Stimulated activated naive B cell treated with anti-CD40 and anti-IgM and Interleukin-4, amounts not matched to agents 10 μg/mL and 1 μg/mL and 100 μg/mL, for 72 hours (primary cell): ENCODE data around the gene SMAP2.

Experiments used
- ATAC-seq, 2 donors: fragments of 150-1000 bp; cut with Tn5 transposase; replicated peaks; 2 replicates each; pipeline ENCODE4 v1.10.0; 2021; ENCODE audit warnings: moderate library complexity in 1 of 2
- DNase-seq: peaks from one replicate; pipeline ENCODE4 v3.0.0; 2021
- H3K27ac Mint-ChIP-seq: one replicate; pipeline ENCODE4 v1.8.0; 2022; ENCODE audit warnings: mild to moderate bottlenecking, mixed read lengths
- H3K27me3 Mint-ChIP-seq, 2 donors: one replicate each; pipeline ENCODE4 v1.8.0; 2022; ENCODE audit warnings: mixed read lengths in 2 of 2
- H3K36me3 Mint-ChIP-seq, 2 donors: one replicate each; pipeline ENCODE4 v1.8.0; 2022; ENCODE audit warnings: mixed read lengths in 2 of 2, mild to moderate bottlenecking in 1 of 2
- H3K4me1 Mint-ChIP-seq, 2 donors: one replicate each; pipeline ENCODE4 v1.8.0; 2022; ENCODE audit warnings: mixed read lengths in 2 of 2, mild to moderate bottlenecking in 1 of 2
- H3K4me3 Mint-ChIP-seq, 2 donors: one replicate each; pipeline ENCODE4 v1.8.0; 2022; ENCODE audit warnings: mild to moderate bottlenecking in 2 of 2, mixed read lengths in 2 of 2, moderate library complexity in 1 of 2
- H3K9me3 Mint-ChIP-seq, 2 donors: one replicate each; pipeline ENCODE4 v1.8.0; 2022; ENCODE audit warnings: mixed read lengths in 2 of 2, mild to moderate bottlenecking in 1 of 2

The SMAP2 gene

GRCh38 chr1:40390857-40391256, 17.3 kb downstream of the SMAP2 start:
- H3K4me1 Mint-ChIP-seq: peaks cover 63 to 85% of the 10 kb centered on the region in 2 donors
- H3K27me3 Mint-ChIP-seq: no peaks in the 10 kb centered on the region
- H3K36me3 Mint-ChIP-seq: peaks cover 45 to 57% of the 10 kb centered on the region in 2 donors
- H3K4me3 Mint-ChIP-seq: no peak overlapping the region
- DNase-seq: no peak
- peak overlapping the region; percentile 99 for H3K27ac Mint-ChIP-seq
- H3K9me3 Mint-ChIP-seq: peaks cover 0 to 5% of the 10 kb centered on the region in 2 donors
- no peak for ATAC-seq

GRCh38 chr1:40391688-40392145, 18.2 kb downstream of the SMAP2 start:
- H3K27me3 Mint-ChIP-seq: no peaks in the 10 kb centered on the region
- peak overlapping the region; percentile 16 to 47 for H3K4me3 Mint-ChIP-seq
- peaks cover 63 to 88% of the 10 kb centered on the region in 2 donors for H3K4me1 Mint-ChIP-seq
- H3K9me3 Mint-ChIP-seq: peaks cover 0 to 5% of the 10 kb centered on the region in 2 donors
- DNase-seq (no peak), ATAC-seq (peak; percentile 40 to 41)
- peaks cover 42 to 53% of the 10 kb centered on the region in 2 donors for H3K36me3 Mint-ChIP-seq
- peak overlapping the region; percentile 99 for H3K27ac Mint-ChIP-seq

- Mint-ChIP-seq H3K9me3 (peaks cover 0 to 5% of the 10 kb centered on the region in 2 donors), H3K27me3 (no peaks in the 10 kb centered on the region), H3K4me3 (peak overlapping the region in 1 of 2 donors; percentile 19), H3K36me3 (peaks cover 43 to 55% of the 10 kb centered on the region in 2 donors), H3K4me1 (peaks cover 61 to 93% of the 10 kb centered on the region in 2 donors), H3K27ac (peak overlapping the region; percentile 99)
- ATAC-seq (no peak), DNase-seq (no peak)
Observed at GRCh38 chr1:40392221-40392620, 18.7 kb downstream of the SMAP2 start.

- peaks cover 0 to 5% of the 10 kb centered on the region in 2 donors for H3K9me3 Mint-ChIP-seq
- peak overlapping the region; percentile 38 to 43 for H3K4me3 Mint-ChIP-seq
- ATAC-seq: peak in 1 of 2 donors; percentile 20
- no peak for DNase-seq
- H3K27me3 Mint-ChIP-seq: no peaks in the 10 kb centered on the region
- H3K27ac Mint-ChIP-seq: peak overlapping the region; percentile 86
- H3K4me1 Mint-ChIP-seq: peaks cover 65 to 97% of the 10 kb centered on the region in 2 donors
- H3K36me3 Mint-ChIP-seq: peaks cover 43 to 56% of the 10 kb centered on the region in 2 donors
Observed at GRCh38 chr1:40393173-40393572, 19.6 kb downstream of the SMAP2 start.

GRCh38 chr1:40394491-40395172, 21.1 kb downstream of the SMAP2 start:
- H3K36me3 Mint-ChIP-seq: peaks cover 33 to 48% of the 10 kb centered on the region in 2 donors
- no peaks in the 10 kb centered on the region for H3K27me3 Mint-ChIP-seq
- H3K9me3 Mint-ChIP-seq: peaks cover 0 to 5% of the 10 kb centered on the region in 2 donors
- ATAC-seq: peak; percentile 75 to 80
- H3K4me3 Mint-ChIP-seq: peak overlapping the region; percentile 51 to 59
- peaks cover 54 to 87% of the 10 kb centered on the region in 2 donors for H3K4me1 Mint-ChIP-seq
- H3K27ac Mint-ChIP-seq: peak overlapping the region; percentile 86
- DNase-seq: no peak

GRCh38 chr1:40395190-40396175, 22.0 kb downstream of the SMAP2 start:
- H3K4me1 Mint-ChIP-seq: peaks cover 55 to 87% of the 10 kb centered on the region in 2 donors
- H3K9me3 Mint-ChIP-seq: peaks cover 0 to 5% of the 10 kb centered on the region in 2 donors
- H3K36me3 Mint-ChIP-seq: peaks cover 31 to 46% of the 10 kb centered on the region in 2 donors
- DNase-seq (no peak), ATAC-seq (no peak)
- no peaks in the 10 kb centered on the region for H3K27me3 Mint-ChIP-seq
- H3K27ac Mint-ChIP-seq: peak overlapping the region; percentile 86
- H3K4me3 Mint-ChIP-seq: peak overlapping the region in 1 of 2 donors; percentile 51

- peaks cover 27 to 40% of the 10 kb centered on the region in 2 donors for H3K36me3 Mint-ChIP-seq
- H3K27ac Mint-ChIP-seq: no peak overlapping the region
- H3K9me3 Mint-ChIP-seq: peaks cover 0 to 5% of the 10 kb centered on the region in 2 donors
- H3K4me3 Mint-ChIP-seq: no peak overlapping the region
- no peaks in the 10 kb centered on the region for H3K27me3 Mint-ChIP-seq
- DNase-seq (no peak), ATAC-seq (no peak)
- peaks cover 50 to 87% of the 10 kb centered on the region in 2 donors for H3K4me1 Mint-ChIP-seq
Observed at GRCh38 chr1:40396420-40396819, 22.9 kb downstream of the SMAP2 start.

- Mint-ChIP-seq H3K9me3 (peaks cover 0 to 5% of the 10 kb centered on the region in 2 donors), H3K27ac (peak overlapping the region; percentile 1), H3K4me3 (peak overlapping the region in 1 of 2 donors; percentile 18), H3K27me3 (no peaks in the 10 kb centered on the region), H3K36me3 (peaks cover 27 to 41% of the 10 kb centered on the region in 2 donors), H3K4me1 (peaks cover 49 to 87% of the 10 kb centered on the region in 2 donors)
- DNase-seq (no peak), ATAC-seq (no peak)
Observed at GRCh38 chr1:40397258-40397657, 23.7 kb downstream of the SMAP2 start.

- peak; percentile 80 to 83 for ATAC-seq
- peak overlapping the region; percentile 4 for H3K27ac Mint-ChIP-seq
- H3K9me3 Mint-ChIP-seq: no peaks in the 10 kb centered on the region
- peaks cover 19 to 28% of the 10 kb centered on the region in 2 donors for H3K36me3 Mint-ChIP-seq
- peaks cover 41 to 86% of the 10 kb centered on the region in 2 donors for H3K4me1 Mint-ChIP-seq
- no peak for DNase-seq
- peak overlapping the region; percentile 36 to 61 for H3K4me3 Mint-ChIP-seq
- no peaks in the 10 kb centered on the region for H3K27me3 Mint-ChIP-seq
Observed at GRCh38 chr1:40399984-40400704, 26.6 kb downstream of the SMAP2 start.

GRCh38 chr1:40401473-40402201, 28.1 kb downstream of the SMAP2 start:
- Mint-ChIP-seq H3K36me3 (peaks cover 17 to 28% of the 10 kb centered on the region in 2 donors), H3K27ac (peak overlapping the region; percentile 43), H3K27me3 (no peaks in the 10 kb centered on the region), H3K4me1 (peaks cover 35 to 76% of the 10 kb centered on the region in 2 donors), H3K4me3 (peak overlapping the region; percentile 24 to 33), H3K9me3 (no peaks in the 10 kb centered on the region)
- DNase-seq: no peak
- peak; percentile 54 to 60 for ATAC-seq

- DNase-seq (no peak), ATAC-seq (peak in 1 of 2 donors; percentile 1)
- Mint-ChIP-seq H3K36me3 (peaks cover 12 to 29% of the 10 kb centered on the region in 2 donors), H3K27me3 (no peaks in the 10 kb centered on the region), H3K4me3 (peak overlapping the region in 1 of 2 donors; percentile 55), H3K4me1 (peaks cover 31 to 64% of the 10 kb centered on the region in 2 donors), H3K27ac (peak overlapping the region; percentile 92), H3K9me3 (no peaks in the 10 kb centered on the region)
Observed at GRCh38 chr1:40404670-40405462, 31.3 kb downstream of the SMAP2 start.

GRCh38 chr1:40405812-40406211, 32.3 kb downstream of the SMAP2 start:
- H3K27ac Mint-ChIP-seq: peak overlapping the region; percentile 70
- H3K9me3 Mint-ChIP-seq: no peaks in the 10 kb centered on the region
- peaks cover 6 to 27% of the 10 kb centered on the region in 2 donors for H3K36me3 Mint-ChIP-seq
- H3K4me1 Mint-ChIP-seq: peaks cover 26 to 55% of the 10 kb centered on the region in 2 donors
- ATAC-seq (no peak), DNase-seq (no peak)
- no peaks in the 10 kb centered on the region for H3K27me3 Mint-ChIP-seq
- no peak overlapping the region for H3K4me3 Mint-ChIP-seq
